ENCODE data around the gene GUCY1A2. TPM values are rescaled to one million over a fixed set of nuclear protein-coding genes. Genes with fewer than 3 reads are reported as not detected.

GUCY1A2 gene
- total RNA-seq, 1 donor from 2014 or later, result 99.2 TPM

DNA sequence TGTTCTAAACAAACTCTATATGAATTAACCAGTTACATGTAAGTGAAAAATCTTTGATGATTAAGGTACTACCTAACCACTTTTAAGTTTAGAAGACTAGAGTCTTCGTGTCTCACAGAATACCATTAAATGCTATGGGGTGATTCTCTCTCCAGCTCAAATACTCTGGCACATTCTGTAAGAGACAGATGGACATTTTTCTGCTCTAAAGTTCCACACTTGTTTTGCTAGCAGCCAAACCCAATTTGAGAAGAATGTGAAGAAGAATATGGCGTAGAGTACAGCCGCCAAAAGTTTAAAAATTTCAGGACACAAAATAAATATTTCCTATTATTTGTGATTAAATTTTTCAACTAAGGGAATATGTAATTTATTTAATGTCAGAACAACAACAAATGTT lies 339.1 kb downstream of the GUCY1A2 start:
- DNase-seq (ENCODE audit: low spot score), result no peak

DNA sequence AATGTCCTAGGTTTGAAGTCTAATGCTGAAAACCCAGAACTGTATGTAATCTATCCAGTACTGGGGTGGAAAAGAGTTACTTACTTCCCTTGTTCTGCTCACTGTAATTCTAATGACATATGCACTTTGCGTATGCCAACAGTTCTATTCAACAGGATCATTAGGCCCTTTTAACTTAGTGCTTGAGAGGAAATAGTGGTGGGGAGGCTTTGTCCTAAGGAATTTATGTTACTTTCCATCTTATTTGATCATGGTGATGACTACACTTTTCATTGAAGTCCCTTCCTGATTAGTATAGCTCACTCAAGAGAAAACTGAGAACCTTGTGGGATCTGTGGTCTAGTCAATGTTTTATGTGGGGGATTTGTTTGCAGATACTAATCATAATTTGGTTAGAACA lies 348.2 kb downstream of the GUCY1A2 start:
- no peak for DNase-seq (ENCODE audit: low spot score)

DNA sequence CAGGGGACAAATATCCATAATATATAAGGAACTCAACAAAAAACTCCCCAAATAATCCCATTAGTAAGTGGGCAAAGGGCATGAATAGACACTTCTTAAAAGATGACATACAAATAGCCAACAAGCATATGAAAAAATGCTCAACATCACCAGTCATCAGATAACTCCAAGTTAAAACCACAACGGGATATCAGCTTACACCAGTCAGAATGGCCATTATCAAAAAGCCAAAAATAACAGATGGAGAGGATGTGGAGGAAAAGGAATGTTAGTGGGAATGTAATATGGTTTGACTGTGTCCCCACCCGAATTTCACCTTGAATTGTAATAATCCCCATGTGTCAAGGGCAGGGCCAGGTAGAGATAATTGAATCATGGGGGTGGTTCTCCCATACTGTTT lies 350.1 kb downstream of the GUCY1A2 start:
- no peak for DNase-seq (ENCODE audit: low spot score)

DNA sequence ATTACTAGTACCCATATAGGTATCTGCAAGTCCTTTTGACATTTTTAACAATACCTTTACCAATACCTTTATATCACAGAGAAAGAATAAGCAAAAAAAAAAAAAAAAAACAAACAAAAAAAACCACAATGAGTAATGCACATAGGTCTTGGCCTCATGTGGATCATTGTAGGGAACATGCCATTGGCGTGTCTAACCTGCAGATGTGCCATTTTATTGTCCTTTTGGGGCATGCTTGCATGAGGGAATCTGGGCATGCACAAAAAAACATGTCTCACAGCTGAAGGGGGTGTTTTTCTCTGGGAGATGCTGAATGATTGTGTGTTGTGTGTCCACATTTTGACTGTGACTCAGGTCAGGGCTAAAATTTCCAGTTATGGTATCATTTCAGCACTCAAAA lies 361.6 kb downstream of the GUCY1A2 start:
- no peak for DNase-seq (ENCODE audit: low spot score)

DNA sequence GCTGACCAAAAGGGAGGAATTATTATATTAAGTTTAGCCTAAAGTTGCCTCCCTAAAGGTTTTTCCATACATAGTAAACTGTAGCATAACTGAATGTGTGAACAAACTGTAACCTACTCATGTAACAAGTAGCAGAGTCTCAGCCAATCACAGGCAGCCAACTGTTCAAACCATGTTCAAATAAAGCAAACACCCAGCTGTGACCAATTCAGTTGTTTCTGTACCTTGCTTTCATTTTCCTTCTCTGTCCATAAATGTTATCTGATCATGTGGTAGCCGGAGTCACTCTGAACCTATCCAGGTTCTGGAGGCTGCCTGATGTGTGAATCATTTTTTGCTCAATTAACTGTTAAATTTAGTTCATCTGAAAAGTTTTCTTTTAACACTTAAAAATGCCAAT lies 373.5 kb downstream of the GUCY1A2 start:
- DNase-seq (ENCODE audit: low spot score), result no peak

DNA sequence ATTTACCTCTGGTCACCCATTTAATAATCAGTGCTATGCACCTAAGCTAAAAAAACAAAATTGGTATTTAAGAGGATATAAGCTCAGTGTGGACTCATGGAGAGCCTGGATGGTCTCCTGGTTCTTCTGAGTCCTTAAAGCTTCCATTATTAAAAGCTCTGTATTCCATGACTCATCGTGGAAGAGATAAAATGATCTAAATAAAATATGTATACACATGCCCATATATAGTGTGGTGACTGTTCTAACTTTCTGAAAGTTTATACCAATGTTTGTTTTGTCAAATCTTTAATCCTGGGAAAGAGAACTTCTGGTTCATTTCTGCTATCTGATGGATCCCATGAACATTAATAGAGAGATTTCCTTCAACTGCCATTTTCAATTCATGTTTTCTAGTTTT lies 375.9 kb downstream of the GUCY1A2 start:
- no peak for DNase-seq (ENCODE audit: low spot score)

DNA sequence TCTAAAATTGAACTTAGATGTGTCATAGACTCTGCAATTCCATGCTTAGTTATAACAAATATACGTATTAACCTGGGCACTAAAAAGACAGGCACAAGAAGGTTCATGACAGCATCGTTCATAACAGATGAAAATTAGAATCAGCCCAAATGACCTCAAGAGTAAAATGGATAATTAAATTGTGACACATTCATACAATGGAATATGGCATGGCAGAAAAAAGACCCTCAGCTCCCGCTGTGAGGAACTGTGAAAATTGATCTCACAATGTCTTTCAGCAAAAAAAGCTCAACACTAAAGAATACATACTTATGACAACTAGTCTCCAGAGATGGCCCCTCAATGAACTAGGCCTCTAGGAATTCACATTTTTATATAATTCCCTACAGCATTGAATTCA lies 386.0 kb downstream of the GUCY1A2 start:
- no peak for DNase-seq (ENCODE audit: low spot score)

DNA sequence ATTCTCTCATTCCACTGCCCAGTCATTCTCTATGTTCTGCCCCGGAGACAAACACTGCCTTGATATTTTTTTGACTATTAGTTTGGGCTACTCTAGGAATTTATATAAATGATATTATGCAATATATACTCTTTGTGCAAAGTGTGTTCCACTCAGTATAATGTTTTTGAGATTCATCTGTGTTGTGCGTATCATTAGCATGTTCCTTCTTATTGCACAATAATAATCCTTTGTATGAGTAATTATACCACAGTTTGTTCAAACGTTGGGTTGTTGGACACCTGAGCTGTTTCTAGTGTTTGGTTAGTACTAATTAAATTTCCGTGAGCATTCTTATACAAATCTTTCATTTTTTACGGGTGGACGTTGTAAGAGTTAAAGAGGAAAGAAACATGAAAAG lies 390.6 kb downstream of the GUCY1A2 start:
- DNase-seq (ENCODE audit: low spot score), result no peak

DNA sequence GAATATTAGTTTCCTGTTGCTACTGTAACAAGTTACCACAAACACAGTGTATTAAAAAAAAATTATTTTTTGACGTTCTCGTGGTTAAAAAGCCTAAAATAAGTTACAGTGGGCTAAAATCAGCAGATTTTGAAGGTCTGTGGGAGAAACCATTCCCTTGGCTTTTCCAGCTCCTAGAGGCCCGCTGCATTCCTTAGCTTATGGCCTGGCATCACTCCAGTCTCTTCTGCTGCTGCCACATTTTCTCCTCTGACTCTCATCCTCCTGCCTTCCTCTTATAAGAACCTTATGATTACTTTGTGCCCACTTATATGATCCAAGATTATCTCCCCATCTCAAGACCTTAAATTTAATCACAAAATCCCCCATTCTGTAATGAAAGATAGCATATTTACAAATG lies 392.7 kb downstream of the GUCY1A2 start:
- peak; percentile 80 for DNase-seq (ENCODE audit: low spot score)

DNA sequence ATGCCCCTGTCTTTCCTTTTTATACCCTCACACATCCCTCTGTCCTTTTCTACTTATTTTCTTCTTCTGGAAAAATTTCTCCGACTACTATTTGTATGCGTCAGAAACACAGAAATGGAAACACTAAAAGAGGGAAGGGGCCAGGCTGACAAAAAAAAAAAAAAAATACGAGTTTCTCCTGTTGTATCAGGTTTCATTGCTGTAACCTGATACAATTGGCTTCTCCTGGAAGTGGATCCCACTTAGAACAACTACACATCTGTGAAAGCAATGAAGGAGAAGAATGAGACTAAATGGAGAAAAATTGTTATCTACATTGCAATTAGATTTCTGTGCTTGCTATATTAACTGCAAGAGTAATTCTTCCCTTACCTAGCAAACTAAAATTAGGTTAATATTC lies 393.9 kb downstream of the GUCY1A2 start:
- DNase-seq (ENCODE audit: low spot score), result no peak

Data from umbilical cord (tissue), 2 donors.